IPS-NIHi7 (cell line): ENCODE results near the gene VPS45.

Source experiments
- DNase-seq: peaks from one replicate; pipeline ENCODE4 v3.0.0; 2012; ENCODE audit warnings: mixed read lengths; ENCODE audit errors: extremely low spot score

VPS45 gene

DNA sequence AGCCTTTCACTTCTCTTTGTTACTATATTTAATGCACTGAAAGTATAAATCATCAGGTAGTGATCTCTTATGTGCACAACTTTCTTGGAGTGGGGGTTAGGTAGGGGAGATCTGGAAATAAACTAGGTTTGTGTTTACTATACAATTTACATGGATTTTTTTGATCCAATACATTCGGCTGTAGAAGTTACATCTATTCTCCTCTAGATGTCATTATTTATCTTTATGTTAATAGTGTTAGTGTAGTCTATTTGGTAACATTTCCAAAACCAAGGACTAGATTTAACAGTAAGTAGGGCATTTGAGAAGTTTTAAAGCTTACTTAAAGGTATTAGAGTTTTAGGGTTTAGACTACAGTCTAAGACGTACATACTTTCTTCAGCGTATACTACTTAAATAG is 5.4 kb downstream of the VPS45 start:
- DNase-seq = no peak

DNA sequence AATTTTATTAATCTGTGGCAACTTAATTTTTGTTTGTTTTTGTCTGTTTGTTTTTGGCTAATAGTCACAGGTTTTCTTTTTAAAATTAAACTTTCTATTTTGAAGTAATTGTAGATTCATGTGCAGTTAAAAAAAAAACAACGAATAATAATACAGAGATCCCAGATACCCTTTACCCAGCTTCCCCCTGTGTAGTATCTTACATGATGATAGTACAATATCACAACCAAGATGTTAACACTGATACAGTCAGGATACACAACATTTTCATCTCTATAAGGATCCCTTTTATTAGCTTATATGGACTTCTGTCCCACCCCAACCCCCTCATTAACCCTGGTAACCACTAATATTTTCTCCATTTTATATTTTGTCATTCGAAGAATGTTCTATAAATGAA is 5.9 kb downstream of the VPS45 start:
- no peak for DNase-seq

DNA sequence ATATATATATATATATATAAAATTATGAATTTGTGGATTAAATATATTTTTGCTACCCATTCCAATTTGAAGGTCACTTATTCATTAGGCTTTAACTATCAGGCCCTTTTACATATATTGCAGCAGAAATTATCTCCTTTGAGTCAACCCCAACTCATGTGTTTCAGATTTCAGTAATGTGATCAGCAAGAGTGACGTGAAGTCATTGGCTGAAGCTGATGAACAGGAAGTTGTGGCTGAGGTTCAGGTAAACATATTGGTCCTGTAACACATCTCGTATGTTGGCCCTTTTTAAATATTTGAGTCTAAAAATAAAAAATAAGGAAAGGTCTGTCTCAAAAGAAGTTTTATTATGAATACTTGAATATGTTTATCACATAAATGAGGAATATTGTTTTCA is 8.5 kb downstream of the VPS45 start:
- no peak for DNase-seq

DNA sequence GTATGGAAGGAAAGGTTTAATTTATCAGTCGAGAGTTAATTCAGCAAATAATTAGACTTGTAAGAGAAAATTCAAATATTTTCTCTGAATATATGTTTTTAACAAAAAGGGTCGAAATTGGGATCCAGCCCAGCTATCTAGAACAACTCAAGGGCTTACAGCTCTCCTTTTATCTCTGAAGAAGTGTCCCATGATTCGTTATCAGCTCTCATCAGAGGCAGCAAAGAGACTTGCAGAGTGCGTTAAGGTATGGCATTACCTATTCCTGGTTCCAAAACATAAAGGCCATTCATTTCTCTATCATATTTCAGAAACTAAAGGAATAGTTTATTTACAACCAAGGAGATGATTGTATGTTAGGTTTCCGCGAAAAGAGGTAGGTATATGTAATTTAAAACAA is 9.4 kb downstream of the VPS45 start:
- DNase-seq = no peak

DNA sequence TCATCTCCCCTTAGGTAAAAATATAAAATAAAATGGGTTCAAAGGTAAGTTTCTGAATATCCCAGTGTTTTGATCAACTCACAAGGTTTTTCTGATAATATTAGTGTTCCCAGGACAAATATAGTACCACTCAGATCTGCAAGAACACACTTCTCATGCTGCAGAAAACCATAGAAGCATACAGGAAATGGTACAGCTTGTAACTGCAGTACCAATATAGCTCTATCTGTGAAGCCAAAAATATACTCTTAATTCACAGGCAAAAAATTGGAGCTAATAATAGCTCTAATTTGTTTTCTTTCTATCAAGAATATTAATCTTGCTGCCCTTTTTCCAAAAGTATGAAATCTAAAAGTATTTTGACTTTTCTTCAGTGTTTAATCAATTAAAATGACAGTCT is 13.2 kb downstream of the VPS45 start:
- DNase-seq = no peak

- DNase-seq = no peak
Measured at GRCh38 chr1:150082494-150082893, 14.9 kb downstream of the VPS45 start.

GRCh38 chr1:150083907-150084306 is 16.3 kb downstream of the VPS45 start:
- DNase-seq = no peak

GRCh38 chr1:150085406-150085805 is 17.8 kb downstream of the VPS45 start:
- DNase-seq = no peak

DNA sequence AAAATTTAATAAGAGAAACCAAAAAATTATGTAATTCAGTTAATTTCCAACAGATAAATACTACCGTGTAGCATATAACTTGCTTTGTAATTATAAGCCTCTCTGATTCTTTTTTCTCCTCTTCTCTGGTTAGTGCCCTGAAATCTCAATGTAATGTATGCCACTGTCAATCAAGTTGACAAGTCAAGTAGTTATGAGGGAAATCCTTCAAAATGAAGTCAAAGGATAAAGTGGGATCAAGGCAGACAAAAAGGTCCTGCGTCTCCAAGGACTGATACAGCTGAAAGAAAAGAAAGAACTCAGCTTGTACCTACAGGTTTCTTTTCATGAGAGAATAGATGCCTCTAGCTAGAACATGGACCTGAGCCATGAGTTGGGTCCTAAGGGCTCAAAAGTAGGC is 19.8 kb downstream of the VPS45 start:
- no peak for DNase-seq

- DNase-seq = no peak
Measured at GRCh38 chr1:150089846-150090520, 22.4 kb downstream of the VPS45 start.

DNA sequence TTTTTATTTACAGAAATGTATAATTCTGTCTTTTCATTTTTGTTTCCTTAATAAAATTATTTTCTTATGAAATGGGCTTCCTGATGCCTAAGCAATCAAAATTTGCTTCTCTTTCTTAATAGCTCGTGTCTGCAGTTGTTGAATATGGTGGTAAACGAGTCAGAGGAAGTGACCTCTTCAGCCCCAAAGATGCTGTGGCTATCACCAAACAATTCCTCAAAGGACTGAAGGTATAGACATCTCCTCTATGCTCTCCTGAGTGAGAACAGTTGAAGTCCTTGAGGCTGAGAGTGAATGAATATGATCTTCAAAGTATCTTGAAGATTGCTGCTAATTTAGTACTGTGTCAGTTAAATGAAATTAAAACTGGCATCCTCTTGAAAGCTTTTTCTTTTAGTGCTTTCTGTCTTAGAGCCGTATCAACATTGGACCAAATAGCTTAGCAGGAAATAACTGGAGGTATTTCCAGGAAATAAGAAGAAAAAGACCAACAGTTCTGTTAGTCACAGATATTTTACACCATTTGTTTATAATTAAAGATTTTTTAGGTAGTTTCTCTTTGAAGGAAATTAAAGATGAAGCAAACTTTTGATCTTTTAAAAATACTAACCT is 24.7 kb downstream of the VPS45 start:
- DNase-seq = no peak

- no peak for DNase-seq
Measured at GRCh38 chr1:150093805-150094204, 26.2 kb downstream of the VPS45 start.

DNA sequence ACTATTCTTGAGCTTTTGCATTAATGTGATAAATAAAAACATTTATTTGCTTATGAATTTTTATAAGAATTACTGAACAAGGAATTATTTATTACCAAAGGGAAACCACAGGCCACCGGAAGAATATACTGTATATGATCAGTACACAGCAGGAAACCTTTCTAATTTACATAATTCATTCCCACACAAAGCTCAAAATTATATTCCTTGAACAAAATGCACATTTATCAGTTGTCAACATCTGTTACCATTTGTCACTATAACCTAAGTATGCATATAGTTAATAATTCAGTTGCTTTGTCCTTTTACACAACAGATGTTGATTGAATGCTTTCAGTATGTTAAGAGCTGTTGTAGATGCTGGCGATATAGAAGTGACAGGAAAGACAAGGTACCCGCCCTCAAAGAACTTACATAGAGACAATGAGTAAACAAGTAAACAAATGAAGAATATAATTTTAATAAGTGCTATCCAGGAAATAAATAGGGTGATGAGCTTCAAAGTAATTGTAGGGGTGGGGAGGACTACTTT is 27.2 kb downstream of the VPS45 start:
- DNase-seq = no peak

- DNase-seq = no peak
Measured at GRCh38 chr1:150102986-150103385, 35.4 kb downstream of the VPS45 start.

DNA sequence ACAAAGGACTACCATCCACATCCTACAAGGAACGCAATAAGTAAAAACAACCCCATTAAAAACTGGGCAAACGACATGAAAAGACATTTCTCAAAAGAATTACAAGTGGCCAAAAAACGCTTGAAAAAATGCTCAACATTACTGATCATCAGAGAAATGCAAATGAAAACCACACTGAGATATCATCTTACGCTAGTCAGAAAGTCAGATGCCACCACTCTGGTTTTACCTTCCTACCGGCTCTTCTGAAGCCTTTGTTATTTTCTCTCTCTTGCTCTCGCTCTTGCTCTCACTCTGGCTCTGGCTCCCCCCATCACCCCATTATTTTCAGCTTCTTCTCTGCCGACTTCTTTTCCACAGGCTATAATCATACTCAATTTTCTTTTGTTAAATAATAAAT is 38.8 kb downstream of the VPS45 start:
- no peak for DNase-seq

- no peak for DNase-seq
Measured at GRCh38 chr1:150109586-150109985, 42.0 kb downstream of the VPS45 start.

DNA sequence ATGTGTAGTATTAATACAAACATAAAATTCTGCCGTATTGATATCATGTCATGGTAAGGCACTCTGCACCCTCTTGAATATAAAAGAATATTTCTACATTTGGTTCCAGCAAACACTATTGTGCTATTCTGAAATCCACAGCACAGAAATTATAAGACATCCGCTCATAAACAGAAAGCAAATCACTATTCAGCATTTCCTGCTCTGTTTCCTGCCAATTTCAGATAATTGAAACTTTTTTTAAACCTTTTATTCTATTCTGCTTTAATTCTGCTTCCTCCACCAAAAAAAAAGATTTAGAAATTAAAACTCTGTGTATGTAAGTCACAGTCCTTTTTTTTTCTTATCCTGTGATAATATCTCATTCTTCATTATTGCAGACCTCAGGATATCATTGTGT is 42.5 kb downstream of the VPS45 start:
- no peak for DNase-seq

DNA sequence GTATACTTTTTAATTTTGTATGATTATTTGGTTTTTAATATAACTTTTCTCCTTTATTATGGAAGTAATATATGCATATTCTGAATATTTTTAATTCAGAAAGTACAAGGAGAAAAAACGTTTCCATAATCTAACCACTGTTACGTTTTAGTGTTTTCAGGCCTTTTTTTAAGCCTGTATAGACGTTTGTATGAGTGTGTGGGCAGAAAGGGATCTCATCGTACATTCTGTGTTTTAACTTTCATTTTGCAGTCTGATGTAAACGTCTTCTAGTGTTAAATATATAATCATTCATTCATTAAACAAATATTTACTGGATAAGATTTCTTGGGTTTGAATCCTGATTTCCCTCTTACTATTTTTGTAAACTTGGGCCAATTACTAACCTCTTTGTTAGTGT is 44.1 kb downstream of the VPS45 start:
- no peak for DNase-seq

GRCh38 chr1:150115121-150115520 is 47.5 kb downstream of the VPS45 start:
- no peak for DNase-seq

GRCh38 chr1:150118716-150119115 is 51.1 kb downstream of the VPS45 start:
- DNase-seq = no peak

DNA sequence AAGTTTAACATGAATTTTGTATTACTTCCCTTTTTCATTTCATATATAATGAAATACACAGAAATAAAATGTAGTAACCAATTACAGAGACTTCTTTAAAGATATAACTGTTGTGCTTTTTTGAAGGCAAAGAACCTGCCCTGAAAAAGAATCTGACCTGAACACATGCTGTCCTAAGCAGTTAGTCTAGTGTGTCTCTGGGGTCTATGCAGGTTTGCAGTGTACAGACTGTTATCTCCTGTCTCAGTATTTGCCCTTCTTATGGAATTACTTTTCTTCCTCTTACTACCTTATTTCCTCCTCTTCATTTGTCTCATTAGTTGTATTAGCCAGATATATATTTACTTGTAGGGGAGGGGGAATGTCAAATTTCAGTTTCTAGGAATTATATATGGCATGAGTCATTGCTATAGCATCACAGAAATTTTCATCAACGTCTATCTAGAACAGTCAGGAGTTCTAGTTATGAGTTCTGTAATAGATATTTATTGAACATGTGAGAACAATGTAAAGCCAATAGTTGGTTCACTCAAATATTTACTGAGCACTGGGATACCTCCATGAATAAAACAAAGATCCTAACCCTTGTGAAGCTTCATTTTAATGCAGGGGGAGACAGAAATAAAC is 53.8 kb downstream of the VPS45 start:
- DNase-seq = no peak

GRCh38 chr1:150126811-150127210 is 59.2 kb downstream of the VPS45 start:
- no peak for DNase-seq

DNA sequence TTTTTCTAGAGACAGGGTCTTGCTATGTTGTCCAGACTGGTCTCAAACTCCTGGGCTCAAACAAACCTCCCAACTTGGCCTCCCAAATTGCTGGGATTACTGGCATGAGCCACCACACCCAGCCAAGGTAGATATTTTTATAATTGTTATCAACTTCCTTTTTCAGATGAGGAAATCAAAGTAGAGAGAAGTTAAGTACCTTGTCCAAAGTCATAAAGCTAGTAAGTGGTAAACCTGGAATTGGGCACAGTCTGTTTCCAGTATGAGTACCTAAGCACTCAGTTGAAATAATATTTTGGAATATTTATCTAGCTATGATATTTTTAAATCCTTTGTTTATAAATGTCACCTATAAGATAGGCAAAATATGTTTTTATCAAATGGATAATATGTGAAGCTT is 59.9 kb downstream of the VPS45 start:
- no peak for DNase-seq
